HG02970 (cell line): ENCODE results near the gene HSPA9.

Experiments used
- ATAC-seq: cut with Tn5 transposase; IDR thresholded peaks from one replicate; pipeline ENCODE4 v1.9.1; 2021; ENCODE audit warnings: mild to moderate bottlenecking, moderate library complexity, moderate number of reproducible peaks; ENCODE audit not compliant: unreplicated experiment, low FRiP score

Gene HSPA9

GRCh38 chr5:138596105-138596881 is 21.1 kb upstream of the HSPA9 start:
- no peak for ATAC-seq

GRCh38 chr5:138595180-138595795 is 20.1 kb upstream of the HSPA9 start:
- no peak for ATAC-seq

- ATAC-seq: no peak
These were observed 19.3 kb upstream of the HSPA9 start for GRCh38 chr5:138594305-138595058.

GRCh38 chr5:138588013-138588788 is 13.0 kb upstream of the HSPA9 start:
- no peak for ATAC-seq

GRCh38 chr5:138585157-138585556 is 10.0 kb upstream of the HSPA9 start:
- ATAC-seq: no peak

- no peak for ATAC-seq
These were observed 8.9 kb upstream of the HSPA9 start for GRCh38 chr5:138583984-138584637.

GRCh38 chr5:138582959-138583358 is 7.8 kb upstream of the HSPA9 start:
- no peak for ATAC-seq

- ATAC-seq: no peak
These were observed 5.6 kb upstream of the HSPA9 start for GRCh38 chr5:138580777-138581176.

GRCh38 chr5:138580001-138580400 is 4.8 kb upstream of the HSPA9 start:
- ATAC-seq: no peak

- no peak for ATAC-seq
These were observed 4.3 kb upstream of the HSPA9 start for GRCh38 chr5:138579517-138579863.

GRCh38 chr5:138577452-138577851 is 2.3 kb upstream of the HSPA9 start:
- ATAC-seq: no peak

- no peak for ATAC-seq
These were observed 432 bp downstream of the HSPA9 start for GRCh38 chr5:138574744-138575193.

GRCh38 chr5:138573949-138574670 is 1.1 kb downstream of the HSPA9 start:
- ATAC-seq: no peak

- ATAC-seq: no peak
These were observed 2.0 kb downstream of the HSPA9 start for GRCh38 chr5:138573223-138573622.

GRCh38 chr5:138570871-138571270 is 4.3 kb downstream of the HSPA9 start:
- ATAC-seq: no peak

- ATAC-seq: no peak
These were observed 5.4 kb downstream of the HSPA9 start for GRCh38 chr5:138569782-138570181.

GRCh38 chr5:138568061-138568824 is 7.0 kb downstream of the HSPA9 start:
- ATAC-seq: no peak

GRCh38 chr5:138566792-138567191 is 8.4 kb downstream of the HSPA9 start:
- no peak for ATAC-seq
